GM23248 (cell line): ENCODE measurements around the gene PRKCA. TPM values are rescaled to one million over a fixed set of nuclear protein-coding genes. Genes with fewer than 3 reads are reported as not detected.

ENCODE experiments used
- DNase-seq: peaks from one replicate; pipeline ENCODE4 v3.0.0-alpha.2; 2015
- H2AFZ ChIP-seq: fragments of 200-600 bp; sonication (generic); 2 replicates; pipeline ENCODE4 v1.6.1; 2016; ENCODE audit warnings: antibody characterized with exemption
- H3F3A ChIP-seq: fragments of 200-600 bp; sonication (generic); 2 replicates; pipeline ENCODE4 v1.6.1; 2016; ENCODE audit warnings: mild to moderate bottlenecking, antibody characterized with exemption, mixed run types; ENCODE audit not compliant: insufficient read depth
- H3K27ac ChIP-seq: fragments of 200-600 bp; sonication (generic); 2 replicates; pipeline ENCODE4 v1.5.1; 2016; ENCODE audit warnings: mild to moderate bottlenecking
- H3K27me3 ChIP-seq: fragments of 200-600 bp; sonication (generic); replicated peaks from 2 replicates; pipeline ENCODE4 v1.6.1; 2016; ENCODE audit warnings: mild to moderate bottlenecking; ENCODE audit not compliant: insufficient read depth
- H3K36me3 ChIP-seq: fragments of 200-600 bp; sonication (generic); 2 replicates; pipeline ENCODE4 v1.6.1; 2016; ENCODE audit warnings: low read depth, mild to moderate bottlenecking
- H3K4me1 ChIP-seq: fragments of 200-600 bp; sonication (generic); 2 replicates; pipeline ENCODE4 v1.6.1; 2016; ENCODE audit warnings: mild to moderate bottlenecking; ENCODE audit not compliant: insufficient read depth
- H3K4me2 ChIP-seq: fragments of 200-600 bp; sonication (generic); one replicate; pipeline ENCODE4 v1.6.1; 2016; ENCODE audit warnings: mild to moderate bottlenecking; ENCODE audit not compliant: unreplicated experiment
- H3K4me3 ChIP-seq: fragments of 200-600 bp; sonication (generic); 2 replicates; pipeline ENCODE4 v1.5.1; 2016; ENCODE audit warnings: mild to moderate bottlenecking
- H3K79me2 ChIP-seq: fragments of 200-600 bp; sonication (generic); 2 replicates; pipeline ENCODE4 v1.6.1; 2016; ENCODE audit warnings: mild to moderate bottlenecking; ENCODE audit not compliant: insufficient read depth
- H3K9ac ChIP-seq: fragments of 200-600 bp; sonication (generic); 2 replicates; pipeline ENCODE4 v1.6.1; 2016; ENCODE audit warnings: mild to moderate bottlenecking
- H3K9me2 ChIP-seq: fragments of 200-600 bp; sonication (generic); 2 replicates; pipeline ENCODE4 v1.6.1; 2016; ENCODE audit warnings: mixed run types, mild to moderate bottlenecking, moderate library complexity; ENCODE audit not compliant: insufficient read depth
- H3K9me3 ChIP-seq: fragments of 200-600 bp; sonication (generic); one replicate; pipeline ENCODE4 v1.6.1; 2017; ENCODE audit warnings: low read depth
- H4K20me1 ChIP-seq: fragments of 200-600 bp; sonication (generic); 2 replicates; pipeline ENCODE4 v1.6.0; 2016; ENCODE audit not compliant: insufficient read depth
- EZH2 ChIP-seq: fragments of 200-600 bp; sonication (generic); IDR thresholded peaks from 2 replicates; pipeline ENCODE4 v1.6.1; 2018; ENCODE audit warnings: antibody characterized with exemption, mild to moderate bottlenecking; ENCODE audit not compliant: insufficient read depth, poor library complexity, severe bottlenecking
- EZH2phosphoT487 ChIP-seq: fragments of 200-600 bp; sonication (generic); IDR thresholded peaks from 2 replicates; pipeline ENCODE4 v1.6.1; 2018; ENCODE audit warnings: antibody characterized with exemption, moderate library complexity, mild to moderate bottlenecking, low read depth; ENCODE audit not compliant: insufficient read depth
- WGBS, 2 experiments: methylation state at CpG; one replicate each; pipeline ENCODE4 v1.1.6; 2015 to 2017; ENCODE audit warnings: low lambda C conversion rate in 2 of 2, low coverage in 1 of 2; ENCODE audit errors: missing lambda C conversion rate in 2 of 2; 5-methylcytosine and 5-hydroxymethylcytosine counted together
- in situ Hi-C: fragments of 300-500 bp; cut with MboI; formaldehyde crosslinking; loops from 2 replicates; pipeline ENCODE4 v1.15.0; 2020
- polyA plus RNA-seq: library from polyadenylated mRNA; unstranded; fragments of >200 nt; fragmentation: Nextera tagmentation; extraction: Ambion mirVana; gene quantifications from 2 replicates; pipeline ENCODE4 v1.2.1, GENCODE V29; 2016
- total RNA-seq: library from RNA; depleted of rRNA; stranded (reverse); fragments of >200 nt; shearing (Covaris generic); gene quantifications from 2 replicates; pipeline ENCODE4 v1.2.3, GENCODE V29; 2014

Gene PRKCA
- total and polyA plus RNA-seq, 2 experiments from 2014 or later, result 17.3 to 28.5 TPM

DNA sequence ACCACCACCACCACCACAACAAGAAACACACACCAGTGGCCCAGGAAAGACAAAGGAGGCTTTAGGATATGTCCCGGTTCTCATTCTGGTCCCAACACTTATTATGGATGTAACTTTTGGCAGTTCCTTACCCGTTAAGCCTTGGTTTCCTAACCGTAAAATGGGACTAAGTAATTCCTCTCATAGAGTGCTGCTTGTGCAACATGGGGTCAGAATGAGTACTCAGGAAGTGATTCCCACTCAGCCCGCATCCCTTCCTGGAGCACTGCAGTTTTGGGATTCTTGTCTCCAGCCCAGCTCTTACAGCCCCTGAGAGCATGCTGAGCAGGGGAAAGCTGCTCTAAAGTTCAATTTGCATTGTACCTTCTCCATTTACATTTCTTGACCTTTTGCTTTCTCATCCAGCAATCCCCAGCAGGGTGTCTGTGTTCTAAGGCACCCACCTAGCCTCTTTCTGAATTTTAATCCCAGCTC, 262.6 kb downstream of the PRKCA start:
- peak; percentile 45 for DNase-seq
- peaks cover 26% of the 10 kb centered on the region for H3F3A ChIP-seq
- no peak overlapping the region for H3K4me2 ChIP-seq
- no peak overlapping the region for H3K27ac ChIP-seq
- no peaks in the 10 kb centered on the region for H3K36me3 ChIP-seq
- H3K9me2 ChIP-seq, result no peaks in the 10 kb centered on the region
- no peaks in the 10 kb centered on the region for H3K27me3 ChIP-seq
- WGBS, 2 experiments, result 87 to 93% methylated on average over 4 of the region's 4 CpGs
- H3K4me3 ChIP-seq, result no peak overlapping the region
- in situ Hi-C loops, result loop anchor here (25.0 kb wide), 1 partner anchor 303 kb away; no protein-coding TSS in a partner anchor
- TF ChIP-seq EZH2phosphoT487 (no peak), EZH2 (no peak)
- peaks cover 29% of the 10 kb centered on the region for H3K4me1 ChIP-seq
- H2AFZ ChIP-seq, result no peak overlapping the region
- H3K9me3 ChIP-seq, result no peaks in the 10 kb centered on the region
- no peak overlapping the region for H3K9ac ChIP-seq
- no peaks in the 10 kb centered on the region for H4K20me1 ChIP-seq
- H3K79me2 ChIP-seq, result peaks cover 58% of the 10 kb centered on the region

DNA sequence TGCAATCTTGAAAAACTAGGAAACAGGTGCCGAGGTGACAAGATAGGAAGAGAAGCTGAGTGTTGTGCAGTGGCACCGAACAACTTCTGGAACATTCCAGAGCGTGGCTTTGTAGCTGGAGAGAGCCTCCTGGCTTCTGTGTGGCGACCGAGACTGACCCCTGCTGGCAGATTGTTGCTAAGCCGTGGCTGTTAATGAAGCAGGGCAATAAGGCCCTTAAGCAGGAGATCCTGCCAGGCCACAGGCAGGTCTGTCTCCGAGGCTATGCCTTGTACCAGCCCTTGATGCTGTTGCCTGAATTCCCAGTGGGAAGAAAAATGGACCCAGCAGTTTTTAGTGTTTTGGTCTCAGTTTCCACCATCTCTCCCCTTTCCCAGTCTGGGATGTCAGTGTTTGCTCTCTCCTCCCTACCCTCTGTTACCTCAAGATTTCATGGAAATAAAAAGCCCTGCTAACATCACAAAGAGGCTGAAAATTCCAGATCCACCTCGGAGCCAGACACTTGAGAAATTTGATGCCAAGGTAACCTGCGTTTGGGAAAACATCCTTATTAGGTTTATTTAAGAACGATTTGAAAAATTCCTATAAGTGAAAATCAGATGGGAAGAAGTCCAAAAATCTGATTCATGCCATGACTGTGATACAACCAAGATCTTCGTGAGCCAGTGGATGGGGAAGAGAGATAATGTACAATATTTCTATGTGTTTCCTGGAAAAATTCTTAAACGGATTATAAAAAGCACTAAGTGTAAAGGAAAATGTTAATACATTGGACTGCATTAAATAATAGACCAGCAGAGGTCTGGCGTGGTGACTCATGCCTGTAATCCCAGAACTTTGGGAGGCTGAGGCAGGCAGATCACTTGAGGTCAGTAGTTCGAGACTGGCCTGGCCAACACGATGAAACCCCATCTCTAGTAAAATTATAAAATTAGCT, 265.1 kb downstream of the PRKCA start:
- H3K4me2 ChIP-seq, result peak overlapping the region; percentile 41
- in situ Hi-C loops, result loop anchor here (25.0 kb wide), 1 partner anchor 305 kb away; no protein-coding TSS in a partner anchor
- no peak overlapping the region for H2AFZ ChIP-seq

DNA sequence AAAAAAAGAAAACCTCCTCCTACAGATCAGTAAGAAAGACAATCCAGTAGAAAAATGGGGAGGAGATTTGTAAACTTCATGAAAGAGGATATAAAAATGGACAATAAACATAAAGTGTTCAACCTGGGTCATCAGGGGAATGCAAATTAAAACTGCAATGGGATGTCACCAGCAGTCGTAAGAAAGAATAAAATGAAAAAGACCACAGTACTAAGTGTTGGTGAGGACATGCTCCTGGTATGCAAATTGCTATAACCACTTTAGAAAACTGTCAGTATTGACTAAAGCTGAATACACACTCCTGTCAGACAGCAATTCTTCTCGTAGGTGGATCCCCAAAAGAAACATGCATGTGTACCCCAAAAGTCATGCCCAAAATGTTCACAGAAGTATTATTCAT, 267.2 kb downstream of the PRKCA start:
- Histone ChIP-seq H3K79me2 (peaks cover 68% of the 10 kb centered on the region), H3K9me2 (no peaks in the 10 kb centered on the region), H3K9ac (no peak overlapping the region), H3K4me1 (peaks cover 29% of the 10 kb centered on the region), H3K27ac (no peak overlapping the region), H4K20me1 (no peaks in the 10 kb centered on the region), H3K4me3 (no peak overlapping the region), H2AFZ (no peak overlapping the region), H3F3A (peaks cover 26% of the 10 kb centered on the region), H3K9me3 (no peaks in the 10 kb centered on the region), H3K27me3 (no peaks in the 10 kb centered on the region), H3K36me3 (no peaks in the 10 kb centered on the region), H3K4me2 (no peak overlapping the region)
- in situ Hi-C loops, result loop anchor here (25.0 kb wide), 1 partner anchor 307 kb away; no protein-coding TSS in a partner anchor
- DNase-seq, result no peak
- no peak for TF ChIP-seq EZH2phosphoT487
- no peak for TF ChIP-seq EZH2
- WGBS, 2 experiments, result 96 to 100% methylated on average over 2 of the region's 2 CpGs

More for the DNA sequence above, 265.1 kb downstream of the PRKCA start:
- H3K27me3 ChIP-seq, result no peaks in the 10 kb centered on the region
- peak; percentile 88 for DNase-seq
- H3K27ac ChIP-seq, result peak overlapping the region; percentile 77
- WGBS, 2 experiments, result 26 to 29% methylated on average over 15 of the region's 15 CpGs
- peaks cover 26% of the 10 kb centered on the region for H3F3A ChIP-seq
- H3K9ac ChIP-seq, result peak overlapping the region; percentile 60
- H3K9me3 ChIP-seq, result no peaks in the 10 kb centered on the region
- no peaks in the 10 kb centered on the region for H4K20me1 ChIP-seq
- H3K36me3 ChIP-seq, result no peaks in the 10 kb centered on the region
- peaks cover 29% of the 10 kb centered on the region for H3K4me1 ChIP-seq
- no peak overlapping the region for H3K4me3 ChIP-seq
- no peak for TF ChIP-seq EZH2
- no peak for TF ChIP-seq EZH2phosphoT487
- H3K79me2 ChIP-seq, result peaks cover 70% of the 10 kb centered on the region
- no peaks in the 10 kb centered on the region for H3K9me2 ChIP-seq

DNA sequence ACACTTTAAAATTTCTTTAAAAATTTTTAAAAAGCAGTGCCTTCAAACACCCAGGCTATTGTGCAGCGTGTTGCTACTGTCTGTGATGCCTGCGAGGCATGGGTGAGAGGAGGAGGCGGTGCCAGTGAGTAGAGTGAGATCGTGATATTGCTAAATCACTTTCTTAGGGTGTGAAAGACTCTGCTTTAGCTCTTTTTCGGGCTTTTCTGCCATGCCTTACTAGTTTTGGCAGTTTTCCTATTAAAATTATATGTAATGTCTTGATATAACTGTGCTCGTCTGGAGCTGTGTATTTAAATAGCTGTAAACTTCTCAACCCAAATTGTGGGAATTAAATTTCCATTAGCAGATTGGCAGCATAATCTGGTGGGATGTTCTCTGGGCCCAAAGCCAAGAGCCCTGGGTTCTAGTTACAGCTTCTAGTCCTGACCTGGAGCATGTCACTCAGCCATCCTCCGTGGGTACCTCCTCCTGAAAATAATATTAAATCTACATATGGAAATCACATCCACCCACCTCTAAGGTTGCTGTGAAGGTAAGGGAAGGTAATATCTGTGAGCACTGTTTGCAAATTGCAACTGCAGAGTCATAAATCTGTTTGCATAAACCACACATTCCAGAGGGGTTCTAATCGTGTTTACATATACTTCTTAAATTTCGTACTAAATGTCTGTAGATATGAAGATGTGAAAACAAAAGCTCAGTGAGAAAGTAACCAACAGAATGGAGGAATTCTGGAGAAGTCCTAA, 268.2 kb downstream of the PRKCA start:
- Histone ChIP-seq H3K4me1 (peaks cover 21% of the 10 kb centered on the region), H3K9me2 (no peaks in the 10 kb centered on the region), H3K27me3 (no peaks in the 10 kb centered on the region), H3K9ac (no peak overlapping the region), H3K36me3 (no peaks in the 10 kb centered on the region), H3K27ac (no peak overlapping the region), H3K79me2 (peaks cover 63% of the 10 kb centered on the region), H3F3A (peaks cover 26% of the 10 kb centered on the region), H3K4me3 (no peak overlapping the region), H4K20me1 (no peaks in the 10 kb centered on the region), H2AFZ (no peak overlapping the region), H3K9me3 (no peaks in the 10 kb centered on the region), H3K4me2 (no peak overlapping the region)
- no peak for TF ChIP-seq EZH2phosphoT487
- no peak for TF ChIP-seq EZH2
- 79 to 84% methylated on average over 9 of the region's 9 CpGs for WGBS, 2 experiments
- no peak for DNase-seq
- in situ Hi-C loops, result loop anchor here (10.0 to 25.0 kb wide), 2 partner anchors 64 to 308 kb away; no protein-coding TSS in a partner anchor
